ENCODE measurements around the gene FOXC1.
A peak's percentile ranks its signal among the peaks of the same experiment; 100 is the strongest.

Gene FOXC1

DNA sequence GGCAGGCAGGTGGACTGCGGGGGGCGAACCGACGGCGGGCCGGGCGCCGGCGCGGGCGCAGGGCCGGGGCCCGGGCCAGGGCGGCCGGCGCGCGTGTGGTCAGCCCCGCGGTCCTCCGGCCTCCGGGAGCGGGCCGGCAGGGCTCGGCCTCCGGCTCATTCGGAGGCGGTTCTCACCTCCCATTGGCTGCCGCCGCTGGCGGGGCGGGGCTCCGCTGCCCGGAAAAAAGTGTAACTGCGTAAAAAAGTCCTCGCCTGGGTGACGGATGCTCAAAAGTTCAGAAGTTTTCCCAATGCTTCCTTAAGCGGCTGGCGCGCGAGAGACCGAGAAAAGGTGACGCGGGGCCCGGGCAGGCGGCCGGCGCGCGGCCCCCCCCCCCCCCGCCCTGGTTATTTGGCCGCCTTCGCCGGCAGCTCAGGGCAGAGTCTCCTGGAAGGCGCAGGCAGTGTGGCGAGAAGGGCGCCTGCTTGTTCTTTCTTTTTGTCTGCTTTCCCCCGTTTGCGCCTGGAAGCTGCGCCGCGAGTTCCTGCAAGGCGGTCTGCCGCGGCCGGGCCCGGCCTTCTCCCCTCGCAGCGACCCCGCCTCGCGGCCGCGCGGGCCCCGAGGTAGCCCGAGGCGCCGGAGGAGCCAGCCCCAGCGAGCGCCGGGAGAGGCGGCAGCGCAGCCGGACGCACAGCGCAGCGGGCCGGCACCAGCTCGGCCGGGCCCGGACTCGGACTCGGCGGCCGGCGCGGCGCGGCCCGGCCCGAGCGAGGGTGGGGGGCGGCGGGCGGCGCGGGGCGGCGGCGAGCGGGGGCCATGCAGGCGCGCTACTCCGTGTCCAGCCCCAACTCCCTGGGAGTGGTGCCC, at the start of gene FOXC1:
FOXC1 (plus strand) TSS at position 268 of the 849 bp plus-strand sequence; CDS start at position 799, 531 bp downstream.
- peak within 1 kb of the TSS; percentile 73 for H3K4me3 Mint-ChIP-seq
- no peak within 1 kb of the TSS for H3K27ac Mint-ChIP-seq

DNA sequence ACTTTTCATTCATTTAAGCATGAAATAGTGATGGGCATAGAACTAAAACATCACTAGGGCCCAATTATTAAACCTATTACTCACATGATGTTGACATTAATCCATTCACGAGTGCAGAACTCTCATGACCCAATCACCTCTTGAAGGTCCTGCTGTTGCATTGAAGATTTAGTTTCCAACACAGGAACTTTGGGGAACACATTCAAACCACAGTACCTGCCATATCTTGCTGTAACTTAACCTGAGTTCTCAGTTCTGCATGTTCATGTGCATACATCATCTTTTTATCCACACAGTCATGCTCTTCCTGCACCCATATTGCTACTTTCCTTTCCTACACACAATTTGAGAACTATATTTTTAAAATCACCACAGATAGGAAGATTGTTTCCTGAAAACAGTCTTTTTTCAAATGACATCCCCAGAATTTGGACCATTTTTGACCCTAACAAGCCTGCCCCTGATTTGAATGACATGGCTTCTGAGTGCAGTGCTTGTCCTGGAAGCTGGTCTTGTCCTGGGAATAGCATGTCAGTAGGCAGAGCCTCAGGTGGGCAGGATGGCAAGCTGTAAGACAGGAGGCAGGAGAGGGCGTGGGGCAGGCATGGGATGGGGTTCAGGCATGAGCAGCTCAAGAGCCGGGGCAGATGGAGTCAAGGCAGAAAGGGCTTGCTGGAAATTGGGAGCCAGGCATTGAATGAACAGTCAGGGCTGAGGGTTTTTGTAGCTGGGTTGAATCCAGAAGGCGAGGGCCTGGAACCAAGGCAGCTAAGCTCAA, 49.2 kb upstream of the FOXC1 start:
- Mint-ChIP-seq H3K4me3 (no peak overlapping the region), H3K27me3 (peaks cover 10% of the 10 kb centered on the region), H3K9me3 (no peaks in the 10 kb centered on the region), H3K4me1 (ENCODE audit: low read depth) (no peaks in the 10 kb centered on the region), H3K36me3 (ENCODE audit: low read depth) (no peaks in the 10 kb centered on the region), H3K27ac (no peak overlapping the region)
- intact Hi-C loops (cut with micrococcal nuclease) = no loop called here

More for the DNA sequence above, at the start of gene FOXC1:
- no peaks in the 10 kb centered on the region for H3K36me3 Mint-ChIP-seq (ENCODE audit: low read depth)
- peaks cover 51% of the 10 kb centered on the region for H3K4me1 Mint-ChIP-seq (ENCODE audit: low read depth)
- intact Hi-C loops (cut with micrococcal nuclease) = no loop called here
- no peaks in the 10 kb centered on the region for H3K9me3 Mint-ChIP-seq
- peaks cover 73% of the 10 kb centered on the region for H3K27me3 Mint-ChIP-seq

DNA sequence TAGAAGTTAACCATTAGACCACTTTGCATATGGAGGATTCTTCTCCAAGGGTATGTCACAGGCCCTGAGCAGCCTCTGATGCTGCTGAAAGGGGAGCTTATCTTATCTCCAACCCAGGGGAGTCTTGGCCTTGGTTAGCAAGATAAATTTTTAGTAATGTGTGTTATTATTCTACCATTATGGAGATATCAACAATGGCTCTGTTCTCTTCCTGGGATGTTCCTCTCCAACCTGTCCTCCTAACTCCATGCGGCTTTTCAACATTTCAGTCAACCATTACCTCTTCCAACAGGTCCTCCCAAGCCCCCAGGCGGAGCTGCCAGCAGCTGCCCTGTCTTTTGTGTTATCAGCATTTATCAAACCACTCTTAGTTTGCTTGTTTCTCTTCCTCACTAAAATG, 48.4 kb upstream of the FOXC1 start:
- intact Hi-C loops (cut with micrococcal nuclease) = no loop called here
- peaks cover 9% of the 10 kb centered on the region for H3K27me3 Mint-ChIP-seq
- no peaks in the 10 kb centered on the region for H3K9me3 Mint-ChIP-seq
- H3K4me1 Mint-ChIP-seq (ENCODE audit: low read depth) = no peaks in the 10 kb centered on the region
- H3K36me3 Mint-ChIP-seq (ENCODE audit: low read depth) = no peaks in the 10 kb centered on the region
- no peak overlapping the region for H3K27ac Mint-ChIP-seq
- H3K4me3 Mint-ChIP-seq = no peak overlapping the region

- H3K27ac Mint-ChIP-seq = no peak overlapping the region
- H3K4me1 Mint-ChIP-seq (ENCODE audit: low read depth) = no peaks in the 10 kb centered on the region
- H3K36me3 Mint-ChIP-seq (ENCODE audit: low read depth) = no peaks in the 10 kb centered on the region
- intact Hi-C loops (cut with micrococcal nuclease) = no loop called here
- no peaks in the 10 kb centered on the region for H3K9me3 Mint-ChIP-seq
- H3K27me3 Mint-ChIP-seq = peaks cover 9% of the 10 kb centered on the region
- no peak overlapping the region for H3K4me3 Mint-ChIP-seq
Observed at GRCh38 chr6:1562171-1562955, 47.4 kb upstream of the FOXC1 start.

GRCh38 chr6:1569377-1569776, 40.3 kb upstream of the FOXC1 start:
- no peaks in the 10 kb centered on the region for H3K4me1 Mint-ChIP-seq (ENCODE audit: low read depth)
- H3K4me3 Mint-ChIP-seq = no peak overlapping the region
- intact Hi-C loops (cut with micrococcal nuclease) = no loop called here
- peaks cover 5% of the 10 kb centered on the region for H3K27me3 Mint-ChIP-seq
- H3K36me3 Mint-ChIP-seq (ENCODE audit: low read depth) = no peaks in the 10 kb centered on the region
- peaks cover 30% of the 10 kb centered on the region for H3K9me3 Mint-ChIP-seq
- no peak overlapping the region for H3K27ac Mint-ChIP-seq

DNA sequence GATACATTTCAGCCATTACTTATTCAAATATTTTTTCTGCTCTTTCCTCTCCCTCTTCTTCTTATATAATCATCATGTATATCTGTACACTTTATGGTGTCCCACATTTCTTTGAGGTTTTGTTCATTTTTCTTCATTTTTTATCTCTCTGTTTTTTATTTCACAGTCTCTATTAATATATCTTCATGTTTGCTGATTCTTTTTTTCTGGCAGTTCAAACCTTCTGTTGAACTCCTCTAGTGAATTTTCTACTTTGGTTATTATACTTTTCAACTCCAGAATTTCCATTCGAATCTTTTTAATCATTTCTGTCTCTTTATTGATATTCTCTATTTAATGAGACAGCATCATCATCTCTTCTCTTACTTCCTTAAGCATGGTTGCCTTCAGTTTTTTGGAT, 38.9 kb upstream of the FOXC1 start:
- intact Hi-C loops (cut with micrococcal nuclease) = no loop called here
- no peak overlapping the region for H3K4me3 Mint-ChIP-seq
- no peak overlapping the region for H3K27ac Mint-ChIP-seq
- no peaks in the 10 kb centered on the region for H3K27me3 Mint-ChIP-seq
- no peaks in the 10 kb centered on the region for H3K36me3 Mint-ChIP-seq (ENCODE audit: low read depth)
- peaks cover 30% of the 10 kb centered on the region for H3K9me3 Mint-ChIP-seq
- H3K4me1 Mint-ChIP-seq (ENCODE audit: low read depth) = no peaks in the 10 kb centered on the region

GRCh38 chr6:1572892-1573291, 36.8 kb upstream of the FOXC1 start:
- H3K9me3 Mint-ChIP-seq = peaks cover 30% of the 10 kb centered on the region
- no peaks in the 10 kb centered on the region for H3K4me1 Mint-ChIP-seq (ENCODE audit: low read depth)
- intact Hi-C loops (cut with micrococcal nuclease) = no loop called here
- H3K27ac Mint-ChIP-seq = no peak overlapping the region
- H3K36me3 Mint-ChIP-seq (ENCODE audit: low read depth) = no peaks in the 10 kb centered on the region
- H3K27me3 Mint-ChIP-seq = no peaks in the 10 kb centered on the region
- no peak overlapping the region for H3K4me3 Mint-ChIP-seq

DNA sequence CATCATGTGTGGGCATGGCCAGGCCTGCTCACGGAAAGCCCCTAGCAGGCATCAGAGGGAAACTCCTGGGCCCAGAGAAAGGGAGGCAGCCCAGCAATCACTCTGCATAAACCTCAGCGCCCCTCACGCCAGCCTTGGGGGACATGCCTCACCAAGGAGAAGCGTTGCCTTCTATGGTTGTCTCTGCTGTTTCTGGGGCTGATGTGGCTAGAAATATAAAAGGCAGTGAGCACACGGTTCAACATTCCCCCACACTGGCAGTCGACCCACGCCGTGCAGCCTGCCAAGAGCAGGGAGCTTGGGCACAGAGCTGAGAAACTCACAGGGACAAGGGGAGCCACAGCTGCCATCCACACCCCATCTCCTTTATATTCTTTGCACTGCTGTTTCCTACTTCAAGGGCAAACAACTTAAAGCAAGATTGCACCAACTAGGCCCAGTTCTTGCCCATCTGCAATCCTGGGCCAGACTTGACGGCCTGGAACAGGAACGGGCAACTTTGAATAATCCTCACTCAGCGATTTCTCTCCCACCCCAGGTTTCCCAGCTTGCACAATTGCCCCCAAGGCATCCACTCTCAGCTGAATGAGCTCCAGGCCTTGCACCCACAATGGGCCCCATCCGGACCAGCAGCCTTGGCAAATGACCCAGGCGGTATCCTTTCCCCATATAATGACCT, 35.5 kb upstream of the FOXC1 start:
- H3K36me3 Mint-ChIP-seq (ENCODE audit: low read depth) = no peaks in the 10 kb centered on the region
- H3K4me3 Mint-ChIP-seq = no peak overlapping the region
- intact Hi-C loops (cut with micrococcal nuclease) = no loop called here
- no peak overlapping the region for H3K27ac Mint-ChIP-seq
- H3K9me3 Mint-ChIP-seq = peaks cover 22% of the 10 kb centered on the region
- H3K27me3 Mint-ChIP-seq = no peaks in the 10 kb centered on the region
- H3K4me1 Mint-ChIP-seq (ENCODE audit: low read depth) = no peaks in the 10 kb centered on the region

GRCh38 chr6:1574890-1575209, 34.9 kb upstream of the FOXC1 start:
- Mint-ChIP-seq H3K9me3 (peaks cover 21% of the 10 kb centered on the region), H3K4me1 (ENCODE audit: low read depth) (no peaks in the 10 kb centered on the region), H3K27ac (no peak overlapping the region), H3K36me3 (ENCODE audit: low read depth) (no peaks in the 10 kb centered on the region), H3K27me3 (no peaks in the 10 kb centered on the region), H3K4me3 (no peak overlapping the region)
- intact Hi-C loops (cut with micrococcal nuclease) = no loop called here

DNA sequence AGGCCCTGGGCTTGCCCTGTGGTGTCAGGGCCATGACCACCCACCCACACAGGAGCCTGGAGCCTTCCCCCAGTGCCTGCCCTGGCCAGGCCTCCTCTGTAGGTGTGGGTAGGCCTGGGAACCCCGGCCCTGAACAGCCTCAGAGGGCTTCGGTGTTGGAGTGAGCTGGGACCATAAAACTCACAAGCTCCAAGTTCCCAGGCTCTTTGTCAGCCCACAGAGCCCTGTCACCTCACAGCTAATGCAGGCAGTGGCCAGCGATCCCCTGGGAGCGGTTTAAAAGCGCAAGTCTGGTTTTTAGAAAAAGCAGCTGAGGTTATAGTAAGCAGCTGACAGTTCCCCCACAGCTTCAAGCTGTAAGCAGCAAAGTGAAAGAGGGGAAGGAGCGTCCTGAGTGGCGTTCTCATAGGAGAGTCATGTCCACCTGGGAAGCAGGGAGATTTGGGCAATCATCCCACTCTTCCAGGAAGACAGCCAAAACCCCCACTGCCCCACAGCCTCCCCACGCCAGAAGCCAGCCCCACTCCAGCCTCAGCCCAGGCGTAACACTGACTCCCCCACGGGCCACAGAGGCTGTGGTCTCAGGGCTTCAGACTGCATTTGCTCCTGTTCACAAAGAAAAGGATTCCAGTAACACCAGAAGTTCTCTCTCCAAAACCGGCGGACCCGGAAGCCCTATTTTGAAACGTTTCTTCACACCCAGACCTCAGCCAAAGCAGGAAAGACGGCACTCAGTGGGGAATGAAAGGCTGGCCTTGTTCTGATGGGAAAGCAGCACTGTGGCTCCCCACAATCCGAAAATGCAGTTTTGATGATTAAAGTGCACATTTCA, 34.3 kb upstream of the FOXC1 start:
- H3K4me1 Mint-ChIP-seq (ENCODE audit: low read depth) = no peaks in the 10 kb centered on the region
- H3K27me3 Mint-ChIP-seq = no peaks in the 10 kb centered on the region
- no peak overlapping the region for H3K4me3 Mint-ChIP-seq
- H3K36me3 Mint-ChIP-seq (ENCODE audit: low read depth) = no peaks in the 10 kb centered on the region
- intact Hi-C loops (cut with micrococcal nuclease) = no loop called here
- no peak overlapping the region for H3K27ac Mint-ChIP-seq
- peaks cover 19% of the 10 kb centered on the region for H3K9me3 Mint-ChIP-seq

DNA sequence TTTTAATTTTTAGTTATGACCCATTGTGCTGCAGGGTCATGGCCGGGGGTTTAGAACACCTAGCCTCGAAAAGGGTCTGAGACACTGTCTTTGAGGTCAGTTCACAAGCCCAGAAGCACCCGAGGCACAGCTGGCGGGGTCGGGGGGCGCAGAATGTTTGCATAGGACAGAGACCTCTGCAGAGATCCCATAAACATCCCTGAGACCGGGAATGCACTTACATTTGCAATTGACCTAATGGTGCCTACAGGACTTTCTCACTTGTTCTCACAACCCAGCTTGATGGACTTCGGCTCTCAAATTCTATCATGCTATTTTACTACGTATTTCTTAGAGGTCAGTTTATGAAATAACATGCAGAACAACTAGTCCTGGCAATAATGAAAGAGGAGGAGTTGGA, 33.5 kb upstream of the FOXC1 start:
- Mint-ChIP-seq H3K27me3 (no peaks in the 10 kb centered on the region), H3K4me3 (no peak overlapping the region), H3K4me1 (ENCODE audit: low read depth) (no peaks in the 10 kb centered on the region), H3K36me3 (ENCODE audit: low read depth) (no peaks in the 10 kb centered on the region), H3K9me3 (peaks cover 11% of the 10 kb centered on the region), H3K27ac (no peak overlapping the region)
- intact Hi-C loops (cut with micrococcal nuclease) = no loop called here

DNA sequence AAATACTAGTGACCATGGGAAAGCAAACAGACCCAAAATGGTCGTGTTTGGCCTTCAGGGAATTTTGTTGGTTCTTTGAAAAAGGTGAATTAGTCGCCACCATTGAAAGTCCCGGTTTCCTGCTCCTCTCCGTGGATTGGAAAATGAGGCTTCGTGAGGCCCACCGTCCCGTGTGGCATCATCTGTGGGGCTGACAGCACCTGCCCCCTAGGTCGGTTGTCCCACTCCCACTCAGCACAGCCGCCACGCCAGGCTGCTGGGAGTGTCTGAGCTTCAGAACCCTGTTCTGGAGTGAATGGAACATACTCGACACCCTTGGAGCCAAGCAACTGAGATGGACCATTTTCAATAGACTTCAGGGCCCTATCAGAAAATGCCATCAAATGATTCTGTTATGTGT, 33.0 kb upstream of the FOXC1 start:
- intact Hi-C loops (cut with micrococcal nuclease) = no loop called here
- no peaks in the 10 kb centered on the region for H3K36me3 Mint-ChIP-seq (ENCODE audit: low read depth)
- no peak overlapping the region for H3K4me3 Mint-ChIP-seq
- no peaks in the 10 kb centered on the region for H3K4me1 Mint-ChIP-seq (ENCODE audit: low read depth)
- H3K27ac Mint-ChIP-seq = no peak overlapping the region
- H3K9me3 Mint-ChIP-seq = peaks cover 6% of the 10 kb centered on the region
- no peaks in the 10 kb centered on the region for H3K27me3 Mint-ChIP-seq

- Mint-ChIP-seq H3K27me3 (no peaks in the 10 kb centered on the region), H3K9me3 (peaks cover under 1% of the 10 kb centered on the region), H3K36me3 (ENCODE audit: low read depth) (no peaks in the 10 kb centered on the region), H3K4me1 (ENCODE audit: low read depth) (no peaks in the 10 kb centered on the region), H3K4me3 (no peak overlapping the region), H3K27ac (no peak overlapping the region)
- intact Hi-C loops (cut with micrococcal nuclease) = no loop called here
Observed at GRCh38 chr6:1577146-1577680, 32.5 kb upstream of the FOXC1 start.

Measured in dendritic cell treated with granulocyte-macrophage colony-stimulating factor and Interleukin-4, amounts not matched to agents 40 ng/mL and 50 ng/mL, for 4 days (primary cell).